ENCODE data around the gene BEST4.
"Not testable (repeated sequence)": the region's sequence is repeated elsewhere in the genome, so short reads cannot be mapped to it uniquely, and the experiment has no call there.

The BEST4 gene

GRCh38 chr1:44788120-44788860 is at the start of gene BEST4:
Gene BEST4 (minus strand): TSS chr1:44788170. CDS start chr1:44787705, 465 bp downstream.
- DNase-seq: no peak

- peak; percentile 79 for DNase-seq
Observed at GRCh38 chr1:44835738-44836675, 48.0 kb upstream of the BEST4 start.

- no peak for DNase-seq
Observed at GRCh38 chr1:44834328-44834727, 46.4 kb upstream of the BEST4 start.

- DNase-seq: no peak
Observed at GRCh38 chr1:44832056-44832705, 44.2 kb upstream of the BEST4 start.

- no peak for DNase-seq
Observed at GRCh38 chr1:44831516-44831915, 43.5 kb upstream of the BEST4 start.

GRCh38 chr1:44830900-44831304 is 42.9 kb upstream of the BEST4 start:
- DNase-seq: no peak

GRCh38 chr1:44829506-44830384 is 41.8 kb upstream of the BEST4 start:
- DNase-seq: no peak

GRCh38 chr1:44828841-44829440 is 41.0 kb upstream of the BEST4 start:
- no peak for DNase-seq

- no peak for DNase-seq
Observed at GRCh38 chr1:44828003-44828651, 40.2 kb upstream of the BEST4 start.

GRCh38 chr1:44827197-44828002 is 39.4 kb upstream of the BEST4 start:
- no peak for DNase-seq

- DNase-seq: no peak
Observed at GRCh38 chr1:44826375-44827196, 38.6 kb upstream of the BEST4 start.

GRCh38 chr1:44824392-44824791 is 36.4 kb upstream of the BEST4 start:
- not testable (repeated sequence) for DNase-seq

GRCh38 chr1:44822981-44823451 is 35.0 kb upstream of the BEST4 start:
- DNase-seq: no peak

- no peak for DNase-seq
Observed at GRCh38 chr1:44822131-44822701, 34.2 kb upstream of the BEST4 start.

GRCh38 chr1:44821240-44821715 is 33.3 kb upstream of the BEST4 start:
- no peak for DNase-seq

- no peak for DNase-seq
Observed at GRCh38 chr1:44820328-44821239, 32.6 kb upstream of the BEST4 start.

- DNase-seq: peak; percentile 98
Observed at GRCh38 chr1:44819608-44820327, 31.8 kb upstream of the BEST4 start.

Data from NCI-H526 treated with DMSO at 0.1 percent for 48 hours (cell line).